Activated T-cell treated with anti-CD3 and anti-CD28 coated beads, Interleukin-2, amount 50 U/mL, for 72 hours (primary cell): ENCODE data around the gene TAPT1. TPM values are rescaled to one million over a fixed set of nuclear protein-coding genes. Genes with fewer than 3 reads are reported as not detected.
A peak's percentile ranks its signal among the peaks of the same experiment; 100 is the strongest.
"Not testable (repeated sequence)": the region's sequence is repeated elsewhere in the genome, so short reads cannot be mapped to it uniquely, and the experiment has no call there.

Experiments used
- ATAC-seq, 2 donors: fragments of 150-1000 bp; cut with Tn5 transposase; replicated peaks in 1 of 2; 2 replicates each; pipeline ENCODE4 v1.10.0; 2021; ENCODE audit warnings: moderate library complexity in 2 of 2, mild to moderate bottlenecking in 1 of 2
- DNase-seq, 2 donors: peaks; one replicate each; pipeline ENCODE4 v3.0.0; 2021 to 2022; ENCODE audit warnings: mixed read lengths in 1 of 2
- H3K27ac Mint-ChIP-seq: one replicate; pipeline ENCODE4 v1.8.0; 2022; ENCODE audit warnings: mild to moderate bottlenecking, moderate library complexity, mixed read lengths
- H3K27me3 Mint-ChIP-seq: one replicate; pipeline ENCODE4 v1.8.0; 2022; ENCODE audit warnings: low read depth, mixed read lengths
- H3K36me3 Mint-ChIP-seq, 2 donors: one replicate each; pipeline ENCODE4 v1.8.0; 2022; ENCODE audit warnings: mixed read lengths in 2 of 2, mild to moderate bottlenecking in 1 of 2; ENCODE audit not compliant: insufficient read depth in 2 of 2
- H3K4me1 Mint-ChIP-seq: one replicate; pipeline ENCODE4 v1.8.0; 2022; ENCODE audit warnings: low read depth, mixed read lengths
- H3K4me3 Mint-ChIP-seq, 2 donors: one replicate each; pipeline ENCODE4 v1.8.0; 2022; ENCODE audit warnings: mild to moderate bottlenecking in 2 of 2, mixed read lengths in 2 of 2, moderate library complexity in 2 of 2
- H3K9me3 Mint-ChIP-seq, 2 donors: one replicate each; pipeline ENCODE4 v1.8.0; 2022; ENCODE audit warnings: mixed read lengths in 2 of 2
- total RNA-seq, 2 donors: library from RNA; stranded (reverse); gene quantifications; one replicate each; pipeline ENCODE4 v1.2.3, GENCODE V29; 2022

TAPT1 gene, protein sequence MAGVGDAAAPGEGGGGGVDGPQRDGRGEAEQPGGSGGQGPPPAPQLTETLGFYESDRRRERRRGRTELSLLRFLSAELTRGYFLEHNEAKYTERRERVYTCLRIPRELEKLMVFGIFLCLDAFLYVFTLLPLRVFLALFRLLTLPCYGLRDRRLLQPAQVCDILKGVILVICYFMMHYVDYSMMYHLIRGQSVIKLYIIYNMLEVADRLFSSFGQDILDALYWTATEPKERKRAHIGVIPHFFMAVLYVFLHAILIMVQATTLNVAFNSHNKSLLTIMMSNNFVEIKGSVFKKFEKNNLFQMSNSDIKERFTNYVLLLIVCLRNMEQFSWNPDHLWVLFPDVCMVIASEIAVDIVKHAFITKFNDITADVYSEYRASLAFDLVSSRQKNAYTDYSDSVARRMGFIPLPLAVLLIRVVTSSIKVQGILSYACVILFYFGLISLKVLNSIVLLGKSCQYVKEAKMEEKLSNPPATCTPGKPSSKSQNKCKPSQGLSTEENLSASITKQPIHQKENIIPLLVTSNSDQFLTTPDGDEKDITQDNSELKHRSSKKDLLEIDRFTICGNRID
- 10 to 100 TPM; 58.6 to 65.3 TPM for total RNA-seq

GRCh38 chr4:16225863-16226815 is at the start of gene TAPT1:
TSS of gene TAPT1 (minus strand) at chr4:16226471. CDS start at chr4:16226457, 14 bp downstream.
- H3K4me3 Mint-ChIP-seq = peak within 1 kb of the TSS; percentile 94 to 97
- H3K4me1 Mint-ChIP-seq = peaks cover 62% of the 10 kb centered on the region
- peak within 1 kb of the TSS; percentile 98 for H3K27ac Mint-ChIP-seq
- ATAC-seq (peak; percentile 88 to 89), DNase-seq (peak; percentile 86 to 87)
- no peaks in the 10 kb centered on the region for H3K27me3 Mint-ChIP-seq
- H3K9me3 Mint-ChIP-seq = no peaks in the 10 kb centered on the region
- peaks cover 1 to 8% of the 10 kb centered on the region in 2 donors for H3K36me3 Mint-ChIP-seq

- ATAC-seq (no peak), DNase-seq (no peak)
- peaks cover 3% of the 10 kb centered on the region in 2 donors for H3K9me3 Mint-ChIP-seq
- H3K4me1 Mint-ChIP-seq = no peaks in the 10 kb centered on the region
- H3K27ac Mint-ChIP-seq = no peak overlapping the region
- no peak overlapping the region for H3K4me3 Mint-ChIP-seq
- H3K27me3 Mint-ChIP-seq = no peaks in the 10 kb centered on the region
- peaks cover 3% of the 10 kb centered on the region in 2 donors for H3K36me3 Mint-ChIP-seq
Measured at GRCh38 chr4:16271411-16271810, 45.1 kb upstream of the TAPT1 start.

DNA sequence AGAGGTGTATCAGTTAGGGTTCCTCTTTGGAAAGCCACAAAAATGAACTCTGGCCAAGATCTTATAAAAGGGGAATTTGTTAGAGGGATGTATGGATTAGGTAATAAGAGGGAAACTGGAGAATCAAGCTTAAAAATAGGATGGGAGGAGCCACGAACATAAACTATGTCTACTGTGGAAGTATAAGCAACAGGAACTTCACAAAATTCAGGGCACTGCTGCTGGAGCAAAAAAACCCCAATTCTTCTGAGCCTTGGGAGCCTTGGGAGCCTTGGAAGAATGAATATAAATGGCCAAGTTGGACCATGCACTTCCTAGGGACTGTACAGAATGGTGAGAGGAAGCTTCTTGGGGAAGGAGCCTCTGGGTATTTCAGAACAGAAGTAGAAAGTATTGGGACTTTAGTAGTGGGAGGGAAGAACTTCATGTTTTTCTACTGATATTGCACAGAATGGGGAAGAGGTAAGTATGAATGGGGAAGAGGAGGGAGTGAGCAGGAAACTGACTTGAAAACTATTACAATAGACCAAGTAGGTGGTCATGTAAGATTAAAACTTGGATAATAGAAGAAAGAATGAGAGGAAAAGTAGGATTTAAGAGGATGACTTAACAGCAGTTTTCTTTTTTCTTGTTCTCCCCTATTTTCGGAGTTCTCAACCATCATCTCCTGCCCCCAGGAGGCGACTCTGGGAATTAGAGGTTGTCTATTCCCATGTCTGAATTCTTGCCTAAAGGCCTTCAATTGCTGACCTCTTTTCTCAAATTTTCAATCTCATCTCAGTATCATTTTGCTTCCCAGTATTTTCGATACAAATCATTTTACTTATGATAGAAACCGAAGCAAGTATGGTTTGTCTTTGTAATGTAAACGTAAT is 44.4 kb upstream of the TAPT1 start:
- Mint-ChIP-seq H3K27me3 (no peaks in the 10 kb centered on the region), H3K4me3 (no peak overlapping the region), H3K9me3 (peaks cover 0 to 2% of the 10 kb centered on the region in 2 donors), H3K27ac (no peak overlapping the region), H3K36me3 (no peaks in the 10 kb centered on the region), H3K4me1 (no peaks in the 10 kb centered on the region)
- ATAC-seq (no peak), DNase-seq (no peak)

- H3K27ac Mint-ChIP-seq, H3K4me3 Mint-ChIP-seq, H3K27me3 Mint-ChIP-seq, H3K9me3 Mint-ChIP-seq, H3K36me3 Mint-ChIP-seq, H3K4me1 Mint-ChIP-seq, ATAC-seq, DNase-seq: not testable (repeated sequence)
Measured at GRCh38 chr4:16269742-16270453, 43.6 kb upstream of the TAPT1 start.

- Mint-ChIP-seq H3K27ac (no peak overlapping the region), H3K4me1 (no peaks in the 10 kb centered on the region), H3K36me3 (no peaks in the 10 kb centered on the region), H3K27me3 (no peaks in the 10 kb centered on the region), H3K4me3 (no peak overlapping the region), H3K9me3 (no peaks in the 10 kb centered on the region)
- ATAC-seq (no peak), DNase-seq (no peak)
Measured at GRCh38 chr4:16269240-16269639, 43.0 kb upstream of the TAPT1 start.

- H3K36me3 Mint-ChIP-seq = no peaks in the 10 kb centered on the region
- DNase-seq (no peak), ATAC-seq (no peak)
- no peak overlapping the region for H3K4me3 Mint-ChIP-seq
- no peaks in the 10 kb centered on the region for H3K4me1 Mint-ChIP-seq
- H3K27me3 Mint-ChIP-seq = no peaks in the 10 kb centered on the region
- no peaks in the 10 kb centered on the region for H3K9me3 Mint-ChIP-seq
- H3K27ac Mint-ChIP-seq = no peak overlapping the region
Measured at GRCh38 chr4:16268290-16268689, 42.0 kb upstream of the TAPT1 start.

- Mint-ChIP-seq H3K27ac (no peak overlapping the region), H3K4me3 (no peak overlapping the region), H3K4me1 (no peaks in the 10 kb centered on the region), H3K27me3 (no peaks in the 10 kb centered on the region), H3K36me3 (no peaks in the 10 kb centered on the region), H3K9me3 (no peaks in the 10 kb centered on the region)
- no peak for ATAC-seq
- DNase-seq = no peak
Measured at GRCh38 chr4:16267639-16268038, 41.4 kb upstream of the TAPT1 start.

- H3K36me3 Mint-ChIP-seq = peaks cover 0 to 2% of the 10 kb centered on the region in 2 donors
- DNase-seq (no peak), ATAC-seq (no peak)
- peaks cover 12% of the 10 kb centered on the region for H3K4me1 Mint-ChIP-seq
- H3K4me3 Mint-ChIP-seq = no peak overlapping the region
- no peak overlapping the region for H3K27ac Mint-ChIP-seq
- no peaks in the 10 kb centered on the region for H3K27me3 Mint-ChIP-seq
- no peaks in the 10 kb centered on the region for H3K9me3 Mint-ChIP-seq
Measured at GRCh38 chr4:16265820-16266219, 39.5 kb upstream of the TAPT1 start.

DNA sequence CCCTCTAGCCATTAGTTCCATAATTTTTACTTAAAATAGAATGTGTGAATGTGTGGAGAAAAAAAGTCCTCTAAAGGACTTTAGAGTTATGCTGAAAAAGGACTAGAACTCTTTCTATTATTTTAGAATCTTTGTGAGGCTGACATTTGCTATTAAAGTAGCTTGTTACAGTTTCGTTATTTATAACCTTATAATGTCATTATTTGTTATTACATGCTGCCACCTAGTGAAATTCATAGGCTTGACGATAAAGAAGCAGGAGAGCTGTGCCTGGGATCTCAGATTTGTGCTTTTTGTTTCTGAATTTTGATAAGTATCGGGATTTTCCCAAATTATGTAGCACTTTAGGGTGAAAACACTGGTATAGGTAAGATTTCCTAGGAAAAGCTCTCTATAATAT is 38.5 kb upstream of the TAPT1 start:
- Mint-ChIP-seq H3K9me3 (no peaks in the 10 kb centered on the region), H3K4me1 (peaks cover 22% of the 10 kb centered on the region), H3K27me3 (no peaks in the 10 kb centered on the region), H3K4me3 (no peak overlapping the region), H3K27ac (no peak overlapping the region), H3K36me3 (peaks cover 0 to 2% of the 10 kb centered on the region in 2 donors)
- DNase-seq = no peak
- ATAC-seq = peak; percentile 40 to 57

GRCh38 chr4:16263056-16263455 is 36.8 kb upstream of the TAPT1 start:
- Mint-ChIP-seq H3K27ac (no peak overlapping the region), H3K36me3 (peaks cover 0 to 2% of the 10 kb centered on the region in 2 donors), H3K4me3 (no peak overlapping the region), H3K27me3 (no peaks in the 10 kb centered on the region), H3K4me1 (peaks cover 29% of the 10 kb centered on the region), H3K9me3 (no peaks in the 10 kb centered on the region)
- no peak for ATAC-seq
- no peak for DNase-seq

DNA sequence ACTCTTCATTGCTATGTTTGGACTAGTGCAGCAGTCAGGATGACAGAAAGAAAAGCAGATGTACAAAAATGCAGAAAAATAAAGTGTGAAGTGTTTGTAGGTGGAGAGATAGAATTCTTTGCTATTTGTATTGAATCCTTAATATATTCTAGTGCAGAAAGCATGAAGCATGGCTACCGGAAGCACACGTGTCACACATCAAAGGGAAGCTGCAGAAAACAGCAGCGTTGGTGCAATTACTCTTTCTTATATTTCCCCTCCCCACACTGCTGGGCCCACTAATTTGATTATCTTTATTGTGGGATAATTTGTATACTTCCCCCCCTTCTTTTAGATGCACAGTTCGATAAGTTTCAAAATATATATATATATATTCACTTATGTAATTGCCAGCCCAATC is 35.9 kb upstream of the TAPT1 start:
- Mint-ChIP-seq H3K27ac (no peak overlapping the region), H3K27me3 (no peaks in the 10 kb centered on the region), H3K4me3 (no peak overlapping the region), H3K4me1 (peaks cover 29% of the 10 kb centered on the region), H3K36me3 (peaks cover 5 to 9% of the 10 kb centered on the region in 2 donors), H3K9me3 (peaks cover 0 to 3% of the 10 kb centered on the region in 2 donors)
- ATAC-seq (no peak), DNase-seq (no peak)
